OCI-M2 (cell line): ENCODE measurements around the gene PDE8B.

ENCODE experiments used
- DNase-seq: peaks from one replicate; lab custom pipeline; 2025; ENCODE audit not compliant: unreplicated experiment; lab: John Stamatoyannopoulos, UW

PDE8B gene

DNA sequence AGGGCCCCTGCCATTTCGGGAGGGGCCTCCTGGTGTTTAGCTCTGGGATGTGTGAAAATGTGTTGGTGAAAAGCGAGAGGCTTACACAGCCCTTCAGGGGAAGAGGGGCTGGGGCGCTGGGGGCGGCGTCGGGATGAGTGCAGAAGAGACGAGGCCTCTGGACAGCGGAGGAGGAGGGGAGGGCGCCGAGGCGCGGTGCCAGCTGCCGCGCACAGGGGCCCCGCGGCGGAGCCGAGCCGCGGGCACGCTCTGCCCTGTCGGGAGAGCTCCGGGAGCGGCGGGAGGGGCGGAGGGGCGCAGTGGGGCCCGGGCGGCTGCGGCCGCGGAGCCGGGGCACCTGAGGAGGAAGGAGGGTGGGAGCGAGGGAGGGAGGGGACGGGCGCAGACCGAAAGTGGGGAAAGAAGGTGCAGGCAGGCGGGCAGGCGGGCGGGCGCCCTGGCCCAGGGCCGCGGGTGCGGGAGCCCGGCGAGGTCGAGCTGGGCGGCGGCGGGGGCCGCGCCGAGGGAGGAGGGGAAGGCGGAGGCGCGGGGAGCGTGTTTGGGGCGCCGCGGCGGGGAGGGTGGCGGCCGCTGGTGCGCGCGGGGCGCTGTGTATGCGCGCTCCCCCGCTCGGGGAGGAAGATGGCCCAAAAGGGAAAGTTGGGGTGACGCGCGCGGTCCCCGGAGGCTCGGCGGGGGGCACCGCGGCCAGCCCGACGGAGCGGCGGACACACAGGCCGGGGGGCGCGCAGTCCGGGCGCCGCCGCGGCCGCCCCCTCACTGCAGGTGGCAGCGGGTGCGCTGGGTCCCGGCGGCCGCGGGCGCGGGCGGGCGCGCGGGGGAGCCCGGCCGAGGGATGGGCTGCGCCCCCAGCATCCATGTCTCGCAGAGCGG is at the start of gene PDE8B:
PDE8B (plus strand) TSS at position 590 of the 873 bp plus-strand sequence; CDS start at position 836, 246 bp downstream.
- no peak for DNase-seq

DNA sequence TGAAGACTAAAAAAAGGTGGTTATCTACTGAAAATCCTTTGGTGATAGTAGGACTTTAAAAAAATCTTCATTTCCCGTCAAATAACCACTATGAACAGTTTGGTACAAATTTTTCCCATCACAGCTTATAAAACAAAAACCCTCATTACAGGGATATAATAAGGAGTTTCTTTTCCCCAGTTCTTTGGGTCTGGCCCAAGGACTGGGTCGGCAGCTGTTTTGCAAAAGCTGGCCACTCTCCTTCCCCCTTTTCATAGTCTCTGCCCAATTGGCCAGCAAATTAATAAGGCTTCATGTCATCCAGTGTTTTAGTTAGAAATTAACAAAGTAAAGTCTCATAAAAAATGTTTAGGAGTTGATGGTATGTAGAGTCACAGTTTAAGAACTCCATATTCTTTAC is 47.0 kb upstream of the PDE8B start:
- no peak for DNase-seq

GRCh38 chr5:77167063-77167462 is 43.4 kb upstream of the PDE8B start:
- DNase-seq: no peak

GRCh38 chr5:77167695-77168121 is 42.8 kb upstream of the PDE8B start:
- no peak for DNase-seq

GRCh38 chr5:77168161-77168878 is 42.2 kb upstream of the PDE8B start:
- DNase-seq: no peak

- DNase-seq: no peak
Observed at GRCh38 chr5:77168879-77169244, 41.6 kb upstream of the PDE8B start.

DNA sequence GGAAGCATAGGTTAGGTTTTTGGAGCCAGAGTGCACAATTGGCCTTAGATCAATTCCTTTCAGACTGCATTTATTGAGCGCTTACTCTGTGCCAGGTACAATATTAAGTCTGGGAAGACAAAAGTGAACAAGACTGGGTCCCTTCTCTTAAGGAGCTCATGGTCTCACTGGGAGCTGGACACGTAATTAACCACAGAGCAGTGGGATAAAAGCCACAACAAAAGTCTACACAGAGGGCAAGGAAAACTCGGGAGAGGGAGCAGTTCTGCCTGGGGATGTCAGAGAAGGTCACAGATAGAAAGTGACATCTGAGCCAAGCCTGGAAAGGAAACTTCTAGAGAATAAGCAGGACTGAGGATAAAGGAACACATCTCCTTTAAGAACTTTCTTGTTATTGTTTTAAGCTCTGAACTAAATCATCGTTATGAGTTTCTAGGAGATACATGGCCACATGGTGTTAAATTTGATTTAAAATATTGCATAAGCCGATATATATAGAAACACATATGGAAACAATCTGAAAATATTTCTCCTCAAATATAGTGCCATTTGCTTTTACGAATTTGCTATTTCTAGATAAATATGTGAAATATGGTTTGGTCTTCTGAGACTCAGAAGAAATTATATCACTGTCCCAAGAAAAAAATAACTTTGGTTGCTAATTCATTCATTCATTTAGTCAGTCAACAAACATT is 40.1 kb upstream of the PDE8B start:
- DNase-seq: no peak

- DNase-seq: no peak
Observed at GRCh38 chr5:77171141-77171910, 39.2 kb upstream of the PDE8B start.

- DNase-seq: no peak
Observed at GRCh38 chr5:77172713-77173328, 37.7 kb upstream of the PDE8B start.

GRCh38 chr5:77174526-77174925 is 36.0 kb upstream of the PDE8B start:
- no peak for DNase-seq

GRCh38 chr5:77175231-77175630 is 35.2 kb upstream of the PDE8B start:
- no peak for DNase-seq

DNA sequence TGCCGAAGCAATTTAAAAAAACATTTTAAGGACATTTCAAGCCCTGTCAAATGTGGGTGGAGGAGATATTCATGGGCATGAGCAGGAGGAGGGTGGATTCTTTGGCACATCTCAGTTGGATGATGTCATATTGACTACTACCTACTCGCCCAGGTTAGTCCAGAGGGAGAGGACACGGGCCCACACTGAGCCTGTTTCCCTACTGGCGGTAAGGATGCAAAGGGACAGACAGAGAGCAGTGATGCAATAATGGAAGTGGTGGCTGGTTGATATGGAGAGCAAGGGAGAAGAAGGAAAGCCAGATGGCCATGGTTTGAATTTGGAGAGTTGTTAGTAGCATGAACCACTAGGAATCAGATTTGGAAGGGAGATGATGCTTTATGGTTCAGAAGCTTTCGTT is 34.1 kb upstream of the PDE8B start:
- DNase-seq: no peak

- no peak for DNase-seq
Observed at GRCh38 chr5:77177576-77177975, 32.9 kb upstream of the PDE8B start.

- no peak for DNase-seq
Observed at GRCh38 chr5:77180167-77181081, 30.1 kb upstream of the PDE8B start.

DNA sequence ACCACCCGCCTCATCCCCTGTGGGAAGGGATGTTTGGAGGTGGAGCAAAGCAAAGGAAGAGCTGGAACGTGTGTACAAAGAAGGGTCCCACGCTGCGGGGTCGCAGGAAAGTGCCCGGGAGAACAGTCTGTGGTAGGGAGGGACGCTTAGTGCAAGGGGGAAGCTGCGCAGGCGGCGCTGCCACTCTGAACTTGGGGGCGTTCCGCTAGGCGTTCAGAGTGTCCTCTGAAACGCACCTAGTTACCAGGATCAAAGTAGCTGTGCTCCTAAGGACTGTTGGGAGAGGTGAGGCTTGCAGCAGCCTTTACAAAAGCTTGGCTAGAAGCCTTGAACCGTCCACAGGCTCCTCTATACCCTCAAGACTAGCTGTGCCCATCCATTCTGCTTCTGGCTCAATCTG is 29.3 kb upstream of the PDE8B start:
- DNase-seq: no peak

GRCh38 chr5:77181596-77182304 is 28.7 kb upstream of the PDE8B start:
- DNase-seq: no peak

DNA sequence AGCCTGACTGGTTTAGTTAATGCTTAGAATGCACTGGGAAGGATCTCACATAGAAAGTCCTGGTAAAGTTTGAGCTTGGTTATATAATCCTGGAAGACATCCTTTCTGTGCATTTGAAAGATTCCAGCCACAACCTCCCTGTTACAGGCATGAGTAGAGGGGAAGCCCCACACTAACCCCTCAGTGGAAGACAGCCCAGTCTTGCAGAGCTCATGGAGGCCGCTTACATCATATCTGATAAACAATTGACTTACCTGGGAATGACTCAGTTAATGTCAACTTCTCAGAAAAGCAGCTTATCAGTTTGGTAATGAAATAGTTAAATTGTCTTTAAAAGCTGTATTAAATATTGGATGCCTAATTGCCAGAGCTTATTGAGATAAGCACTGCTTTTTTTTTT is 28.1 kb upstream of the PDE8B start:
- no peak for DNase-seq

GRCh38 chr5:77186652-77187370 is 23.7 kb upstream of the PDE8B start:
- DNase-seq: no peak
